Gastroesophageal sphincter (tissue), 3 donors: ENCODE measurements around the gene TMEM245.
"Not testable (repeated sequence)": the region's sequence is repeated elsewhere in the genome, so short reads cannot be mapped to it uniquely, and the experiment has no call there.

ENCODE experiments used
- CTCF ChIP-seq, 4 experiments: fragments of 200-600 bp in 2 of 4; fragments of 450-650 bp in 2 of 4; sonication (generic) in 1 of 4; IDR thresholded peaks; one replicate each; pipeline ENCODE4 v1.5.1; 2017 to 2019; ENCODE audit warnings: antibody characterized with exemption in 4 of 4, mild to moderate bottlenecking in 2 of 4, moderate library complexity in 2 of 4
- EP300 ChIP-seq: sonication (generic); formaldehyde crosslinking; IDR thresholded peaks from one replicate; pipeline ENCODE4 v1.6.1; 2017; ENCODE audit warnings: antibody characterized with exemption, mild to moderate bottlenecking
- POLR2A ChIP-seq, 2 donors: fragments of 450-650 bp; IDR thresholded peaks; one replicate each; pipeline ENCODE4 v1.6.1; 2017; ENCODE audit warnings: antibody characterized with exemption in 2 of 2, mild to moderate bottlenecking in 2 of 2, moderate library complexity in 1 of 2
- POLR2AphosphoS5 ChIP-seq: sonication (generic); formaldehyde crosslinking; IDR thresholded peaks from one replicate; pipeline ENCODE4 v1.6.1; 2017; ENCODE audit warnings: antibody characterized with exemption

GRCh38 chr9:109053121-109053520, 66.6 kb downstream of the TMEM245 start:
- not testable (repeated sequence) for TF ChIP-seq POLR2A (IDR thresholded peaks at IDR 0.05); CTCF (IDR thresholded peaks at IDR 0.05); POLR2AphosphoS5; EP300
